NT2/D1 (cell line): ENCODE results near the gene EML1.

Source experiments
- SUZ12 ChIP-seq: IDR thresholded peaks from 2 replicates; pipeline ENCODE4 v1.6.1; 2011; ENCODE audit not compliant: insufficient read length, insufficient read depth; ENCODE audit errors: extremely low read depth
- YY1 ChIP-seq: IDR thresholded peaks from 2 replicates; pipeline ENCODE4 v1.6.1; 2011; ENCODE audit not compliant: insufficient read length, insufficient read depth
- ZNF274 ChIP-seq: IDR thresholded peaks from 2 replicates; pipeline ENCODE4 v1.6.1; 2011; ENCODE audit warnings: mild to moderate bottlenecking, low read depth, low read length

- TF ChIP-seq YY1 = no peak
- TF ChIP-seq ZNF274 = no peak
- TF ChIP-seq SUZ12 = no peak
These were observed 61.6 kb downstream of the EML1 start for GRCh38 chr14:99854831-99855230.
